HepG2 (cell line): ENCODE data around the gene SLC7A10. TPM values are rescaled to one million over a fixed set of nuclear protein-coding genes. Genes with fewer than 3 reads are reported as not detected.
A peak's percentile ranks its signal among the peaks of the same experiment; 100 is the strongest.

Experiments used
- HOXA9 ChIP-seq: sonication (generic); formaldehyde crosslinking; IDR thresholded peaks from 2 replicates; pipeline ENCODE4 v1.8.1; 2022; ENCODE audit warnings: missing genetic modification reagents, mild to moderate bottlenecking, moderate library complexity, borderline replicate concordance
- KAT8 ChIP-seq: IDR thresholded peaks from 2 replicates; pipeline ENCODE4 v1.6.1; 2016; ENCODE audit warnings: missing genetic modification reagents, missing compliant biosample characterization
- KDM2A ChIP-seq: sonication (generic); formaldehyde crosslinking; IDR thresholded peaks from 2 replicates; pipeline ENCODE4 v1.4.0; 2020; ENCODE audit warnings: low read depth, missing genetic modification reagents, borderline replicate concordance
- MEIS1 ChIP-seq: sonication (generic); formaldehyde crosslinking; IDR thresholded peaks from 2 replicates; pipeline ENCODE4 v1.9.0; 2021; ENCODE audit warnings: mild to moderate bottlenecking, missing genetic modification reagents, moderate library complexity, borderline replicate concordance
- NAIF1 ChIP-seq: sonication (generic); formaldehyde crosslinking; IDR thresholded peaks from 2 replicates; pipeline ENCODE4 v1.5.0; 2020; ENCODE audit warnings: mild to moderate bottlenecking, missing genetic modification reagents, borderline replicate concordance
- NFYB ChIP-seq: sonication (generic); formaldehyde crosslinking; IDR thresholded peaks from 2 replicates; pipeline ENCODE4 v1.4.0; 2020; ENCODE audit warnings: missing genetic modification reagents
- POLR2AphosphoS2 ChIP-seq: IDR thresholded peaks from 2 replicates; pipeline ENCODE4 v1.6.1; 2011; ENCODE audit warnings: low read depth, low read length, improper control_type of control experiment
- RBM22 ChIP-seq: fragments of 200-400 bp; formaldehyde crosslinking; optimal IDR thresholded peaks from 2 replicates; pipeline ENCODE3; 2017; ENCODE audit warnings: mild to moderate bottlenecking, low read length, moderate library complexity
- SRSF9 ChIP-seq: fragments of 200-400 bp; formaldehyde crosslinking; IDR thresholded peaks from 2 replicates; pipeline ENCODE4 v1.6.1; 2018; ENCODE audit warnings: borderline replicate concordance, mild to moderate bottlenecking, low read depth, low read length; ENCODE audit not compliant: insufficient read depth, poor library complexity, severe bottlenecking
- ZBTB3 ChIP-seq: sonication (generic); formaldehyde crosslinking; IDR thresholded peaks from 2 replicates; pipeline ENCODE4 v1.4.0; 2020; ENCODE audit warnings: low read depth, mild to moderate bottlenecking, moderate library complexity, missing genetic modification reagents, borderline replicate concordance
- ZMAT5 ChIP-seq: sonication (generic); formaldehyde crosslinking; IDR thresholded peaks from 2 replicates; pipeline ENCODE4 v1.5.0; 2020; ENCODE audit warnings: mild to moderate bottlenecking, low read depth, missing genetic modification reagents, borderline replicate concordance
- ZNF253 ChIP-seq: sonication (generic); formaldehyde crosslinking; IDR thresholded peaks from 2 replicates; pipeline ENCODE4 v1.8.0; 2022; ENCODE audit warnings: mild to moderate bottlenecking, missing genetic modification reagents, borderline replicate concordance
- ZNF414 ChIP-seq: sonication (generic); formaldehyde crosslinking; IDR thresholded peaks from 2 replicates; pipeline ENCODE4 v1.5.0; 2020; ENCODE audit warnings: missing genetic modification reagents
- ZNF709 ChIP-seq: sonication (generic); formaldehyde crosslinking; IDR thresholded peaks from 2 replicates; pipeline ENCODE4 v1.5.0; 2020; ENCODE audit warnings: mild to moderate bottlenecking, missing genetic modification reagents
- ZSCAN20 ChIP-seq: sonication (generic); formaldehyde crosslinking; IDR thresholded peaks from 2 replicates; pipeline ENCODE4 v1.4.0; 2020; ENCODE audit warnings: missing genetic modification reagents, mild to moderate bottlenecking, borderline replicate concordance
- ZSCAN22 ChIP-seq: sonication (generic); formaldehyde crosslinking; IDR thresholded peaks from 2 replicates; pipeline ENCODE4 v1.4.0; 2020; ENCODE audit warnings: mild to moderate bottlenecking, missing genetic modification reagents
- polyA plus RNA-seq, 8 experiments: library from polyadenylated mRNA; depleted of rRNA in 3 of 8; stranded (reverse) in 7 of 8; unstranded in 1 of 8; fragments of >200 nt; fragmentation: Illumina TruSeq in 4 of 8; extraction: Trizol in 4 of 8; gene quantifications; 2 replicates each; pipeline versions ENCODE4 v1.2.1 to v1.2.3, GENCODE V29; 2011 to 2016; ENCODE audit warnings: low read depth in 4 of 8, missing spikeins in 1 of 8, mixed read lengths in 1 of 8; ENCODE audit not compliant: insufficient read depth in 1 of 8
- total RNA-seq, 5 experiments: library from RNA; depleted of rRNA; stranded (reverse); fragments of >200 nt; fragmentation: Illumina TruSeq; extraction: Trizol; gene quantifications; 2 replicates each; pipeline ENCODE4 v1.2.3, GENCODE V29; 2016; ENCODE audit warnings: low read depth in 1 of 5
- TF ChIP-seq, protein P1 (sequence below): sonication (generic); formaldehyde crosslinking; IDR thresholded peaks from 2 replicates; pipeline ENCODE4 v1.5.0; 2020; ENCODE audit warnings: mild to moderate bottlenecking, missing genetic modification reagents, borderline replicate concordance
- TF ChIP-seq, protein P2 (sequence below): sonication (generic); formaldehyde crosslinking; IDR thresholded peaks from 2 replicates; pipeline ENCODE4 v1.4.0; 2020; ENCODE audit warnings: missing genetic modification reagents

SLC7A10 gene
- total and polyA plus RNA-seq, 2 of the 13 experiments (the other 11 are each of a cell fraction or from before 2014, with no cell fraction given): 1.1 to 2.2 TPM

- no peak for TF ChIP-seq ZMAT5 (CRISPR knock-in tag)
- no peak; the same call in 1 of the 2 replicates for TF ChIP-seq ZSCAN20 (CRISPR knock-in tag)
- peak; percentile 76 for TF ChIP-seq NAIF1
- TF ChIP-seq ZSCAN22: no peak
- peak; percentile 90 for TF ChIP-seq KAT8
- peak; percentile 12; the same call in 1 of the 2 replicates for TF ChIP-seq NFYB (CRISPR knock-in tag)
- TF ChIP-seq ZNF414 (CRISPR knock-in tag): peak; percentile 84
- TF ChIP-seq ZNF709 (CRISPR knock-in tag): 0 out of 2 replicates have a peak, but pooled peaks have one; percentile 29
- no peak for TF ChIP-seq SRSF9
- TF ChIP-seq RBM22: peak; percentile 97
- TF ChIP-seq, protein P1, sequence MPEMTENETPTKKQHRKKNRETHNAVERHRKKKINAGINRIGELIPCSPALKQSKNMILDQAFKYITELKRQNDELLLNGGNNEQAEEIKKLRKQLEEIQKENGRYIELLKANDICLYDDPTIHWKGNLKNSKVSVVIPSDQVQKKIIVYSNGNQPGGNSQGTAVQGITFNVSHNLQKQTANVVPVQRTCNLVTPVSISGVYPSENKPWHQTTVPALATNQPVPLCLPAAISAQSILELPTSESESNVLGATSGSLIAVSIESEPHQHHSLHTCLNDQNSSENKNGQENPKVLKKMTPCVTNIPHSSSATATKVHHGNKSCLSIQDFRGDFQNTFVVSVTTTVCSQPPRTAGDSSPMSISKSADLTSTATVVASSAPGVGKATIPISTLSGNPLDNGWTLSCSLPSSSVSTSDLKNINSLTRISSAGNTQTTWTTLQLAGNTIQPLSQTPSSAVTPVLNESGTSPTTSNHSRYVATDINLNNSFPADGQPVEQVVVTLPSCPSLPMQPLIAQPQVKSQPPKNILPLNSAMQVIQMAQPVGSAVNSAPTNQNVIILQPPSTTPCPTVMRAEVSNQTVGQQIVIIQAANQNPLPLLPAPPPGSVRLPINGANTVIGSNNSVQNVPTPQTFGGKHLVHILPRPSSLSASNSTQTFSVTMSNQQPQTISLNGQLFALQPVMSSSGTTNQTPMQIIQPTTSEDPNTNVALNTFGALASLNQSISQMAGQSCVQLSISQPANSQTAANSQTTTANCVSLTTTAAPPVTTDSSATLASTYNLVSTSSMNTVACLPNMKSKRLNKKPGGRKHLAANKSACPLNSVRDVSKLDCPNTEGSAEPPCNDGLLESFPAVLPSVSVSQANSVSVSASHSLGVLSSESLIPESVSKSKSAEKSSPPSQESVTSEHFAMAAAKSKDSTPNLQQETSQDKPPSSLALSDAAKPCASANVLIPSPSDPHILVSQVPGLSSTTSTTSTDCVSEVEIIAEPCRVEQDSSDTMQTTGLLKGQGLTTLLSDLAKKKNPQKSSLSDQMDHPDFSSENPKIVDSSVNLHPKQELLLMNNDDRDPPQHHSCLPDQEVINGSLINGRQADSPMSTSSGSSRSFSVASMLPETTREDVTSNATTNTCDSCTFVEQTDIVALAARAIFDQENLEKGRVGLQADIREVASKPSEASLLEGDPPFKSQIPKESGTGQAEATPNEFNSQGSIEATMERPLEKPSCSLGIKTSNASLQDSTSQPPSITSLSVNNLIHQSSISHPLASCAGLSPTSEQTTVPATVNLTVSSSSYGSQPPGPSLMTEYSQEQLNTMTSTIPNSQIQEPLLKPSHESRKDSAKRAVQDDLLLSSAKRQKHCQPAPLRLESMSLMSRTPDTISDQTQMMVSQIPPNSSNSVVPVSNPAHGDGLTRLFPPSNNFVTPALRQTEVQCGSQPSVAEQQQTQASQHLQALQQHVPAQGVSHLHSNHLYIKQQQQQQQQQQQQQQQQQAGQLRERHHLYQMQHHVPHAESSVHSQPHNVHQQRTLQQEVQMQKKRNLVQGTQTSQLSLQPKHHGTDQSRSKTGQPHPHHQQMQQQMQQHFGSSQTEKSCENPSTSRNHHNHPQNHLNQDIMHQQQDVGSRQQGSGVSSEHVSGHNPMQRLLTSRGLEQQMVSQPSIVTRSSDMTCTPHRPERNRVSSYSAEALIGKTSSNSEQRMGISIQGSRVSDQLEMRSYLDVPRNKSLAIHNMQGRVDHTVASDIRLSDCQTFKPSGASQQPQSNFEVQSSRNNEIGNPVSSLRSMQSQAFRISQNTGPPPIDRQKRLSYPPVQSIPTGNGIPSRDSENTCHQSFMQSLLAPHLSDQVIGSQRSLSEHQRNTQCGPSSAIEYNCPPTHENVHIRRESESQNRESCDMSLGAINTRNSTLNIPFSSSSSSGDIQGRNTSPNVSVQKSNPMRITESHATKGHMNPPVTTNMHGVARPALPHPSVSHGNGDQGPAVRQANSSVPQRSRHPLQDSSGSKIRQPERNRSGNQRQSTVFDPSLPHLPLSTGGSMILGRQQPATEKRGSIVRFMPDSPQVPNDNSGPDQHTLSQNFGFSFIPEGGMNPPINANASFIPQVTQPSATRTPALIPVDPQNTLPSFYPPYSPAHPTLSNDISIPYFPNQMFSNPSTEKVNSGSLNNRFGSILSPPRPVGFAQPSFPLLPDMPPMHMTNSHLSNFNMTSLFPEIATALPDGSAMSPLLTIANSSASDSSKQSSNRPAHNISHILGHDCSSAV (CRISPR knock-in tag): no peak
- TF ChIP-seq POLR2AphosphoS2: no peak
- TF ChIP-seq ZNF253 (CRISPR knock-in tag): no peak
- TF ChIP-seq, protein P2, sequence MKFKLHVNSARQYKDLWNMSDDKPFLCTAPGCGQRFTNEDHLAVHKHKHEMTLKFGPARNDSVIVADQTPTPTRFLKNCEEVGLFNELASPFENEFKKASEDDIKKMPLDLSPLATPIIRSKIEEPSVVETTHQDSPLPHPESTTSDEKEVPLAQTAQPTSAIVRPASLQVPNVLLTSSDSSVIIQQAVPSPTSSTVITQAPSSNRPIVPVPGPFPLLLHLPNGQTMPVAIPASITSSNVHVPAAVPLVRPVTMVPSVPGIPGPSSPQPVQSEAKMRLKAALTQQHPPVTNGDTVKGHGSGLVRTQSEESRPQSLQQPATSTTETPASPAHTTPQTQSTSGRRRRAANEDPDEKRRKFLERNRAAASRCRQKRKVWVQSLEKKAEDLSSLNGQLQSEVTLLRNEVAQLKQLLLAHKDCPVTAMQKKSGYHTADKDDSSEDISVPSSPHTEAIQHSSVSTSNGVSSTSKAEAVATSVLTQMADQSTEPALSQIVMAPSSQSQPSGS (CRISPR knock-in tag): peak; percentile 62; the same call in 1 of the 2 replicates
- TF ChIP-seq MEIS1 (CRISPR knock-in tag): 0 out of 2 replicates have a peak, but pooled peaks have one; percentile 51
- no peak for TF ChIP-seq HOXA9
- peak; percentile 74; the same call in 1 of the 2 replicates for TF ChIP-seq KDM2A (CRISPR knock-in tag)
- TF ChIP-seq ZBTB3 (CRISPR knock-in tag): no peak
Measured at GRCh38 chr19:33176670-33177416, 48.8 kb downstream of the SLC7A10 start (continued).
